CD4-positive, alpha-beta memory T cell (primary cell): ENCODE measurements around the gene KHNYN. TPM values are rescaled to one million over a fixed set of nuclear protein-coding genes. Genes with fewer than 3 reads are reported as not detected.
A peak's percentile ranks its signal among the peaks of the same experiment; 100 is the strongest.

Source experiments
- CTCF ChIA-PET: fragments of 350-600 bp; sonication (Branson Sonifier 250); formaldehyde crosslinking; loops from one replicate; lab custom pipeline; 2021; ENCODE audit warnings: inconsistent platforms; ENCODE audit not compliant: partially characterized antibody; lab: Charles Lee
- POLR2A ChIA-PET: fragments of 350-600 bp; sonication (Branson Sonifier 250); formaldehyde crosslinking; loops from one replicate; lab custom pipeline; 2021; ENCODE audit not compliant: partially characterized antibody; lab: Charles Lee
- DNase-seq, 5 donors: peaks; one replicate each; pipeline versions ENCODE4 v3.0.0 to v3.0.0-alpha.2; 2020 to 2022; ENCODE audit warnings: mixed read lengths in 1 of 5
- H3K27ac ChIP-seq: one replicate; pipeline ENCODE4 v1.7.0; 2013; ENCODE audit warnings: low read depth, low read length
- H3K27me3 ChIP-seq: 2 replicates; pipeline ENCODE4 v1.7.0; 2013; ENCODE audit warnings: mild to moderate bottlenecking, low read length, moderate library complexity; ENCODE audit not compliant: insufficient read depth
- H3K36me3 ChIP-seq: 2 replicates; pipeline ENCODE4 v1.7.0; 2013; ENCODE audit warnings: mild to moderate bottlenecking, low read length, moderate library complexity; ENCODE audit not compliant: insufficient read depth
- H3K4me1 ChIP-seq: 2 replicates; pipeline ENCODE4 v1.7.0; 2013; ENCODE audit warnings: mild to moderate bottlenecking, low read length, moderate library complexity; ENCODE audit not compliant: insufficient read depth
- H3K4me3 ChIP-seq, 2 donors: one replicate each; pipeline ENCODE4 v1.7.0; 2013; ENCODE audit warnings: low read length in 2 of 2, mild to moderate bottlenecking in 1 of 2
- H3K9me3 ChIP-seq, 2 donors: one replicate each; pipeline ENCODE4 v1.7.0; 2013; ENCODE audit warnings: low read length in 2 of 2, control low read depth in 1 of 2; ENCODE audit not compliant: control insufficient read depth in 1 of 2
- H3K27ac Mint-ChIP-seq, 7 donors: one replicate each; pipeline ENCODE4 v1.8.0; 2020 to 2021; ENCODE audit warnings: mixed read lengths in 7 of 7, mild to moderate bottlenecking in 6 of 7, inconsistent platforms in 3 of 7, moderate library complexity in 3 of 7
- H3K27me3 Mint-ChIP-seq, 2 donors: one replicate each; pipeline ENCODE4 v1.8.0; 2020 to 2021; ENCODE audit warnings: mixed read lengths in 2 of 2
- H3K36me3 Mint-ChIP-seq, 2 donors: one replicate each; pipeline ENCODE4 v1.8.0; 2020 to 2021; ENCODE audit warnings: mixed read lengths in 2 of 2, inconsistent platforms in 1 of 2, mild to moderate bottlenecking in 1 of 2
- H3K4me1 Mint-ChIP-seq, 4 donors: one replicate each; pipeline ENCODE4 v1.8.0; 2020 to 2021; ENCODE audit warnings: mixed read lengths in 4 of 4, mild to moderate bottlenecking in 1 of 4
- H3K4me3 Mint-ChIP-seq, 8 donors: one replicate each; pipeline ENCODE4 v1.8.0; 2020 to 2021; ENCODE audit warnings: mixed read lengths in 8 of 8, mild to moderate bottlenecking in 7 of 8, moderate library complexity in 6 of 8, inconsistent platforms in 3 of 8
- H3K9me3 Mint-ChIP-seq, 8 donors: one replicate each; pipeline ENCODE4 v1.8.0; 2020 to 2021; ENCODE audit warnings: mixed read lengths in 8 of 8, mild to moderate bottlenecking in 5 of 8, inconsistent platforms in 3 of 8, moderate library complexity in 1 of 8
- intact Hi-C: fragments of 100-400 bp; cut with micrococcal nuclease; formaldehyde crosslinking; loops from one replicate; pipeline ENCODE4 v1.15.1; 2023
- polyA plus RNA-seq, 2 donors: library from polyadenylated mRNA; unstranded; fragments of 300-500 nt; fragmentation: Illumina TruSeq; gene quantifications; one replicate each; pipeline ENCODE4 v1.2.3, GENCODE V29; 2021
- total RNA-seq, 2 experiments: library from RNA; stranded (reverse); gene quantifications; one replicate each; pipeline ENCODE4 v1.2.3, GENCODE V29; 2021

Gene KHNYN
- total and polyA plus RNA-seq, 4 experiments from 2014 or later: 11.6 to 142 (median 78.9) TPM

GRCh38 chr14:24417832-24418491 is 11.8 kb upstream of the KHNYN start:
- ChIA-PET CTCF (interaction anchor here (6.8 kb wide), 1 partner anchor 14 kb away, joined by 30 read pairs; no protein-coding TSS in a partner anchor), POLR2A (interaction anchor here (4.4 kb wide), 1 partner anchor 12 kb away, joined by 22 read pairs; the partner anchor contains the start of genes CBLN3 and KHNYN)
- Mint-ChIP-seq H3K36me3 (no peaks in the 10 kb centered on the region), H3K27ac (peak overlapping the region in 1 of 7 donors; percentile 48), H3K4me3 (no peak overlapping the region), H3K27me3 (no peaks in the 10 kb centered on the region), H3K9me3 (no peaks in the 10 kb centered on the region), H3K4me1 (no peaks in the 10 kb centered on the region)
- Histone ChIP-seq H3K36me3 (no peaks in the 10 kb centered on the region), H3K27ac (no peak overlapping the region), H3K4me1 (peaks cover 11% of the 10 kb centered on the region), H3K4me3 (no peak overlapping the region), H3K9me3 (no peaks in the 10 kb centered on the region), H3K27me3 (no peaks in the 10 kb centered on the region)
- intact Hi-C loops: no loop called here
- no peak for DNase-seq

- no peaks in the 10 kb centered on the region for H3K27me3 ChIP-seq
- no peak for DNase-seq
- H3K27me3 Mint-ChIP-seq: no peaks in the 10 kb centered on the region
- ChIA-PET CTCF (interaction anchor here (1.0 to 6.8 kb wide), 5 partner anchors 9 to 176 kb away, joined by 5 to 30 read pairs (median 6); partner anchors contain the start of gene TINF2), POLR2A (interaction anchor here (0.8 to 4.4 kb wide), 3 partner anchors 9 to 91 kb away, joined by 3 to 22 read pairs (median 3); partner anchors contain the start of genes CBLN3 and KHNYN)
- H3K36me3 ChIP-seq: no peaks in the 10 kb centered on the region
- intact Hi-C loops: no loop called here
- H3K27ac ChIP-seq: no peak overlapping the region
- H3K9me3 ChIP-seq: no peaks in the 10 kb centered on the region
- H3K4me1 Mint-ChIP-seq: no peaks in the 10 kb centered on the region
- no peak overlapping the region for H3K4me3 ChIP-seq
- peak overlapping the region in 1 of 7 donors; percentile 48 for H3K27ac Mint-ChIP-seq
- H3K4me3 Mint-ChIP-seq: no peak overlapping the region
- H3K9me3 Mint-ChIP-seq: no peaks in the 10 kb centered on the region
- peaks cover 16% of the 10 kb centered on the region for H3K4me1 ChIP-seq
- no peaks in the 10 kb centered on the region for H3K36me3 Mint-ChIP-seq
Observed at GRCh38 chr14:24418492-24418873, 11.3 kb upstream of the KHNYN start.

- Histone ChIP-seq H3K27me3 (no peaks in the 10 kb centered on the region), H3K9me3 (no peaks in the 10 kb centered on the region), H3K36me3 (no peaks in the 10 kb centered on the region), H3K27ac (no peak overlapping the region), H3K4me3 (no peak overlapping the region), H3K4me1 (peaks cover 40% of the 10 kb centered on the region)
- no peak overlapping the region for H3K27ac Mint-ChIP-seq
- peaks cover 0 to 2% (median 0%) of the 10 kb centered on the region in 8 donors for H3K9me3 Mint-ChIP-seq
- H3K36me3 Mint-ChIP-seq: no peaks in the 10 kb centered on the region
- no peak overlapping the region for H3K4me3 Mint-ChIP-seq
- ChIA-PET POLR2A (interaction anchor here (1.2 to 11.1 kb wide), 3 partner anchors 9 to 17 kb away, joined by 3 to 215 read pairs (median 5); partner anchors contain the start of gene SDR39U1), CTCF (interaction anchor here (6.8 to 24.1 kb wide), 3 partner anchors 9 to 91 kb away, joined by 30 to 791 read pairs (median 42); partner anchors contain the start of genes ADCY4 and RIPK3)
- intact Hi-C loops: no loop called here
- H3K4me1 Mint-ChIP-seq: peaks cover 18 to 24% (median 20%) of the 10 kb centered on the region in 4 donors
- H3K27me3 Mint-ChIP-seq: no peaks in the 10 kb centered on the region
- DNase-seq: peak in 1 of 5 donors; percentile 31
Observed at GRCh38 chr14:24422261-24422660, 7.5 kb upstream of the KHNYN start.

- CTCF ChIA-PET: interaction anchor here (0.6 to 24.1 kb wide), 6 partner anchors 9 to 247 kb away, joined by 3 to 791 read pairs (median 19); partner anchors contain the start of genes ADCY4 and RIPK3
- no peaks in the 10 kb centered on the region for H3K27me3 ChIP-seq
- Mint-ChIP-seq H3K27me3 (no peaks in the 10 kb centered on the region), H3K27ac (no peak overlapping the region), H3K9me3 (peaks cover 0 to 2% (median 0%) of the 10 kb centered on the region in 8 donors), H3K36me3 (no peaks in the 10 kb centered on the region), H3K4me3 (no peak overlapping the region), H3K4me1 (peaks cover 21 to 29% (median 24%) of the 10 kb centered on the region in 4 donors)
- H3K36me3 ChIP-seq: no peaks in the 10 kb centered on the region
- no peaks in the 10 kb centered on the region for H3K9me3 ChIP-seq
- DNase-seq: no peak
- peaks cover 45% of the 10 kb centered on the region for H3K4me1 ChIP-seq
- intact Hi-C loops: no loop called here
- H3K27ac ChIP-seq: no peak overlapping the region
- POLR2A ChIA-PET: interaction anchor here (1.2 to 11.1 kb wide), 4 partner anchors 8 to 16 kb away, joined by 3 to 215 read pairs (median 4); partner anchors contain the start of gene SDR39U1
- H3K4me3 ChIP-seq: no peak overlapping the region
Observed at GRCh38 chr14:24422694-24423601, 6.8 kb upstream of the KHNYN start.

- no peaks in the 10 kb centered on the region for H3K9me3 ChIP-seq
- DNase-seq: peak in 1 of 5 donors; percentile 25
- Mint-ChIP-seq H3K36me3 (peaks cover 0 to 2% of the 10 kb centered on the region in 2 donors), H3K9me3 (peaks cover 0 to 2% (median 0%) of the 10 kb centered on the region in 8 donors), H3K27me3 (no peaks in the 10 kb centered on the region), H3K4me3 (peak overlapping the region in 5 of 8 donors; percentile 5 to 45 (median 34)), H3K27ac (peak overlapping the region; percentile 2 to 90 (median 76)), H3K4me1 (peaks cover 25 to 44% (median 33%) of the 10 kb centered on the region in 4 donors)
- intact Hi-C loops: no loop called here
- H3K4me3 ChIP-seq: no peak overlapping the region
- peaks cover 65% of the 10 kb centered on the region for H3K4me1 ChIP-seq
- ChIA-PET POLR2A (interaction anchor here (1.3 to 11.1 kb wide), 4 partner anchors 13 to 183 kb away, joined by 5 to 215 read pairs (median 6); partner anchors contain the start of genes RIPK3, SDR39U1 and TINF2), CTCF (interaction anchor here (1.2 to 24.1 kb wide), 6 partner anchors 11 to 183 kb away, joined by 3 to 791 read pairs (median 5); partner anchors contain the start of genes ADCY4, RIPK3 and TINF2)
- no peaks in the 10 kb centered on the region for H3K36me3 ChIP-seq
- H3K27ac ChIP-seq: peak overlapping the region; percentile 33
- H3K27me3 ChIP-seq: no peaks in the 10 kb centered on the region
Observed at GRCh38 chr14:24425704-24426103, 4.0 kb upstream of the KHNYN start.

GRCh38 chr14:24426150-24426911 is 3.4 kb upstream of the KHNYN start:
- Histone ChIP-seq H3K36me3 (no peaks in the 10 kb centered on the region), H3K4me1 (peaks cover 71% of the 10 kb centered on the region), H3K9me3 (no peaks in the 10 kb centered on the region), H3K27me3 (no peaks in the 10 kb centered on the region), H3K27ac (peak overlapping the region; percentile 44), H3K4me3 (no peak overlapping the region)
- DNase-seq: no peak
- Mint-ChIP-seq H3K4me1 (peaks cover 29 to 50% (median 38%) of the 10 kb centered on the region in 4 donors), H3K9me3 (peaks cover 0 to 2% (median 0%) of the 10 kb centered on the region in 8 donors), H3K4me3 (peak overlapping the region in 6 of 8 donors; percentile 11 to 88 (median 50)), H3K27me3 (no peaks in the 10 kb centered on the region), H3K27ac (peak overlapping the region; percentile 60 to 90 (median 83)), H3K36me3 (peaks cover 0 to 9% of the 10 kb centered on the region in 2 donors)
- intact Hi-C loops: no loop called here
- CTCF ChIA-PET: interaction anchor here (1.1 to 24.1 kb wide), 5 partner anchors 10 to 95 kb away, joined by 3 to 791 read pairs (median 7); partner anchors contain the start of genes ADCY4 and RIPK3
- POLR2A ChIA-PET: interaction anchor here (0.7 to 11.1 kb wide), 8 partner anchors 13 to 312 kb away, joined by 3 to 361 read pairs (median 6); partner anchors contain the start of genes ADCY4, DCAF11, LTB4R and NRL
